ENCODE results near the gene PAQR4.

Gene PAQR4

DNA sequence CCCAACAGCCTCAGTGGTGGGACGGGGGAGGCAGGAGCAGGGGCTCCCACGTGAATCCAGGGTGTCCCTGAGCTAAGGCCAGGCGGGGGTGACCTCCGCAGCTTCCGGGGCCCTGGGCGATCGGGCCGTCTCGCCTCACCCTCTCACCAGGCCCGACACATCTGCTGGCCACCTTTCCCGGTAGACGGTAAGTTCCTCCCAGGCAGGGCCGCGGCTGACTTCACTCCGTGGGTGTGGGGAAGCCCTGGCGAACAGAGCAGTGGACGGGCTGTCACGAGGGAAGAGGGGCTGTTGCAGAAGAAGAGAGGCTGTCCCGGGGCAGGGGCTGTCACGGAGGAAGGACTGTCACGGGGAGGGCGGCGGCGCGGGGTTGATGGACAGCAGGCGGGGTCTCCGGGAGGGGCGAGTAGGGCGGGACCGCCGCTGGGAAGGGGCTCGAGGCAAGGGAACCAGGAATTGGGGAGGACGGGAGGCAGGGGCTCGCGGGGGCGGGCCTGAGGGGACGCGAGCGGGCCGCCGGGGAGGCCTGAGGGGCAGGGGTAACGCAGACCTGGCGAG is 10.6 kb downstream of the PAQR4 start:
- TF ChIP-seq, protein P1, sequence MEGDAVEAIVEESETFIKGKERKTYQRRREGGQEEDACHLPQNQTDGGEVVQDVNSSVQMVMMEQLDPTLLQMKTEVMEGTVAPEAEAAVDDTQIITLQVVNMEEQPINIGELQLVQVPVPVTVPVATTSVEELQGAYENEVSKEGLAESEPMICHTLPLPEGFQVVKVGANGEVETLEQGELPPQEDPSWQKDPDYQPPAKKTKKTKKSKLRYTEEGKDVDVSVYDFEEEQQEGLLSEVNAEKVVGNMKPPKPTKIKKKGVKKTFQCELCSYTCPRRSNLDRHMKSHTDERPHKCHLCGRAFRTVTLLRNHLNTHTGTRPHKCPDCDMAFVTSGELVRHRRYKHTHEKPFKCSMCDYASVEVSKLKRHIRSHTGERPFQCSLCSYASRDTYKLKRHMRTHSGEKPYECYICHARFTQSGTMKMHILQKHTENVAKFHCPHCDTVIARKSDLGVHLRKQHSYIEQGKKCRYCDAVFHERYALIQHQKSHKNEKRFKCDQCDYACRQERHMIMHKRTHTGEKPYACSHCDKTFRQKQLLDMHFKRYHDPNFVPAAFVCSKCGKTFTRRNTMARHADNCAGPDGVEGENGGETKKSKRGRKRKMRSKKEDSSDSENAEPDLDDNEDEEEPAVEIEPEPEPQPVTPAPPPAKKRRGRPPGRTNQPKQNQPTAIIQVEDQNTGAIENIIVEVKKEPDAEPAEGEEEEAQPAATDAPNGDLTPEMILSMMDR (IDR thresholded peaks at IDR 0.05; ENCODE audit: poor library complexity, severe bottlenecking) = no peak
- Histone ChIP-seq H3K4me3 (ENCODE audit: severe bottlenecking) (peak overlapping the region; percentile 74), H3K36me3 (ENCODE audit: low read depth) (peaks cover 41% of the 10 kb centered on the region), H3K9me3 (ENCODE audit: severe bottlenecking) (no peaks in the 10 kb centered on the region), H3K27ac (ENCODE audit: poor library complexity, severe bottlenecking) (peak overlapping the region; percentile 71), H3K4me1 (ENCODE audit: insufficient read depth, poor library complexity, severe bottlenecking) (peaks cover 11% of the 10 kb centered on the region), H3K27me3 (ENCODE audit: insufficient read depth, poor library complexity, severe bottlenecking) (no peaks in the 10 kb centered on the region)
- DNase-seq (ENCODE audit: low spot score) = no peak
- ATAC-seq (ENCODE audit: low read depth) = peak; percentile 12

DNA sequence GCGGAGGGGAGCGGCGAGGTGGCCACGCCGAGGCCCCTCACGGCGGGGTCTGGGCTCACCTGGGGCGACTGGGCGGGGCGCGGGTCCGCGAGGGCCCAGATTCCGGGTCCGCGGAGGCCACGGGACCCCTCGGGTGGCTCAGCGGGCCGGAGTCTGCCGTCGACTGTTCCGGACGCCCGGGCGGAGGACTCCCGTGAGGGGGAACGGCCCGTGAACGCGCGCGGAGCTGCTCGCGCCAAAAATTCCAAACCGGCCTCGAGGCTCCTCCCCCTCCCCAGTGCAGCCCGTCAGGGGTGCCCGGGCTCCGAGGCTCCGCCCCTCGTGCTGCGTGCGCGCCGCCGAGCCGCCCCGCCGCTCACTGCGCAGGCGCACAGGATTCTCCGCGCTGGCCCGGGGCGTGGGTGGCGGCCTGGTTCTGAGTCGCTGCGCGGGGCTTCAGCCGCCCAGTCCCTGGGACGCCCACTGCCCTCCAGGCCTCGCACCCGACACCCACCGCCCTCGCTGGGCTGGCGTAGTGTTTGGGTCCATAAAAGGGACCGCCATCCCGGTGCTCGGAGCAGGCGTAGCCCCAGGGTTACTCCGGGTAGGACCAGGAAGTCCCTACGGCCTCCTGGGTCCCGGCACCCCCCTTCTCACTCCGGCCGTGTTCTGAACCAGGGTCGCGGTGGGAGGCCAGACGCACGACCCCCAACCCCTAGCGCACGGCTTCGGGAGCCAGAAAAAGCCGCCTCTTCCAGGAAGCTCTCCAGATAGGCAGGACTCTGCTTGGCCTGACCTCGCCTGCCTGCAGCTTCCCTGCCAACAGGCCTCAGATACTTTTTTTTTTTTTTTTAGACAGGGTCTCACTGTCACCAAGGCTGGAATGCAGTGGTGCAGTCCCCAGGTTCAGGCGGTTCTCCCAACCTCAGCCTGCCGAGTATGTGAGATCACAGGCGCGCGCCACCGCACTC is 11.4 kb downstream of the PAQR4 start, which contains the start of gene PKMYT1:
TSS of gene PKMYT1 (minus strand) at position 220 of the 950 bp plus-strand sequence. CDS start 789 bp downstream, outside the sequence.
- Histone ChIP-seq H3K4me3 (ENCODE audit: severe bottlenecking) (peak within 1 kb of the TSS; percentile 74), H3K36me3 (ENCODE audit: low read depth) (peaks cover 34% of the 10 kb centered on the region), H3K4me1 (ENCODE audit: insufficient read depth, poor library complexity, severe bottlenecking) (peaks cover 11% of the 10 kb centered on the region), H3K9me3 (ENCODE audit: severe bottlenecking) (no peaks in the 10 kb centered on the region), H3K27me3 (ENCODE audit: insufficient read depth, poor library complexity, severe bottlenecking) (no peaks in the 10 kb centered on the region), H3K27ac (ENCODE audit: poor library complexity, severe bottlenecking) (peak within 1 kb of the TSS; percentile 71)
- DNase-seq (ENCODE audit: low spot score) (peak; percentile 88), ATAC-seq (ENCODE audit: low read depth) (peak; percentile 72)
- TF ChIP-seq, protein P1 (IDR thresholded peaks at IDR 0.05; ENCODE audit: poor library complexity, severe bottlenecking) = no peak

DNA sequence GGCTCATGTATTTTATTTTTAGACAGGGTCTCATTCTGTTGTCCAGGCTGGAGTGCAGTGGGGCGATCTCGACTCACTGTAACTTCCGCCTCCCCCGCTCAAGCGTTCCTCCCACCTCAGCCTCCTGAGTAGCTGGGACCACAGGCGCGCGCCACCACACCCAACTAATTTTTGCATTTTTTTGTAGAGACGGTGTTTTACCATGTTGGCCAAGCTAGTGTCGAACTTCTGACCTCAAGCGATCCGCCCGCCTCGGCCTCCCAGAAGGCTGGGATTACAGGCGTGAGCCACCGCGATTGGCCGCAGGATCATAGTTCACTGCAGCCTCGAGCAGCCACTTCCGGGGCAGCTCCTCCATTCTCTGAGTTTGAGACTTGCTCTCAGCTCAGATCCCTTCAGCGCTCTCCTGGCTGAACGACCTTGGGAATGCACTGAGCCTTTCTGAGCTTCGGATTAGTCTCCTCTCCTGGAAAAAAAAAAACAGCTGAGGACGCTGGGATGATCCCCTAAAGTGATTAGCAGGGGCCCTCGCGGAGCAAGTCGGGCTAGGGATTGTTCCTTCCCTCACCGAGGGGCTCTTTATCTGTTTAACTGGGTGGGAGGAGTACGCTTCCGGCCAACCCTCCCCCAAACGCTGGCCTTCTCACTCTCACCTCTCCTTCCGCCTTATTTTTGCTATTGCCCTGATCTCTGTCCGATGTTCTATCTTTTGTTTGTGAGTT is 12.2 kb downstream of the PAQR4 start:
- TF ChIP-seq, protein P1 (IDR thresholded peaks at IDR 0.05; ENCODE audit: poor library complexity, severe bottlenecking) = no peak
- Histone ChIP-seq H3K9me3 (ENCODE audit: severe bottlenecking) (no peaks in the 10 kb centered on the region), H3K27me3 (ENCODE audit: insufficient read depth, poor library complexity, severe bottlenecking) (no peaks in the 10 kb centered on the region), H3K4me1 (ENCODE audit: insufficient read depth, poor library complexity, severe bottlenecking) (peaks cover 11% of the 10 kb centered on the region), H3K27ac (ENCODE audit: poor library complexity, severe bottlenecking) (peak overlapping the region; percentile 71), H3K4me3 (ENCODE audit: severe bottlenecking) (no peak overlapping the region), H3K36me3 (ENCODE audit: low read depth) (peaks cover 26% of the 10 kb centered on the region)
- no peak for DNase-seq (ENCODE audit: low spot score)
- ATAC-seq (ENCODE audit: low read depth) = no peak

DNA sequence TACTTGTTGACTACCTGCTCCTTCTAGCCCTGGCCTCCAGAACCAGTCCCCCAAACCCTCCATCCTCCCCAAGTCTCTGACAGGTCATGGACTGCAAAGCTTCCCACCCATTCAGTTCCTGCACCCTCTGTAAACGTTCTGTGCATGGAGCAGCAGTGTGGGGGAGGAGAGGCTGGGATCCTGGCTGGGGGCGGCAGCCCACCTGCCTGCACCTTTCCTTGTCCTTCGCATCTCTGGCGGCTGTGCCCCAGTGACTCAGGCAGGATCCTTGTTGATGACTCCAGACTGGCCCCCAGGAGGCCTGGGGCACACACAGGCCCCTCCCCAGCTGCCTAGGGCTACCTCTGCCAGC is 12.7 kb downstream of the PAQR4 start:
- H3K4me3 ChIP-seq (ENCODE audit: severe bottlenecking) = no peak overlapping the region

More for the DNA sequence above, 12.7 kb downstream of the PAQR4 start:
- TF ChIP-seq, protein P1 (IDR thresholded peaks at IDR 0.05; ENCODE audit: poor library complexity, severe bottlenecking) = no peak
- DNase-seq (ENCODE audit: low spot score) (no peak), ATAC-seq (ENCODE audit: low read depth) (no peak)
- Histone ChIP-seq H3K4me1 (ENCODE audit: insufficient read depth, poor library complexity, severe bottlenecking) (peaks cover 11% of the 10 kb centered on the region), H3K27ac (ENCODE audit: poor library complexity, severe bottlenecking) (peak overlapping the region; percentile 71), H3K9me3 (ENCODE audit: severe bottlenecking) (no peaks in the 10 kb centered on the region), H3K27me3 (ENCODE audit: insufficient read depth, poor library complexity, severe bottlenecking) (no peaks in the 10 kb centered on the region), H3K36me3 (ENCODE audit: low read depth) (peaks cover 22% of the 10 kb centered on the region)
